Activated naive CD8-positive, alpha-beta T cell treated with anti-CD3 and anti-CD28 coated beads, Interleukin-2, amount 10 ng/mL, durations not matched to agents 7 days and 5 days (primary cell): ENCODE measurements around the gene APAF1. TPM values are rescaled to one million over a fixed set of nuclear protein-coding genes. Genes with fewer than 3 reads are reported as not detected.

Experiments
- ATAC-seq: fragments of 150-1000 bp; cut with Tn5 transposase; one replicate; pipeline ENCODE4 v1.10.0; 2021; ENCODE audit warnings: low read depth, moderate library complexity
- POLR2A ChIA-PET: fragments of 350-600 bp; sonication (Branson Sonifier 250); formaldehyde crosslinking; loops from one replicate; lab custom pipeline; 2021; ENCODE audit warnings: antibody characterized with exemption; lab: Charles Lee
- DNase-seq: peaks from one replicate; pipeline ENCODE4 v3.0.0; 2021
- H3K27ac Mint-ChIP-seq: one replicate; pipeline ENCODE4 v1.8.0; 2022; ENCODE audit warnings: mild to moderate bottlenecking, mixed read lengths
- H3K27me3 Mint-ChIP-seq: one replicate; pipeline ENCODE4 v1.8.0; 2022; ENCODE audit warnings: mild to moderate bottlenecking, moderate library complexity, mixed read lengths
- H3K36me3 Mint-ChIP-seq: one replicate; pipeline ENCODE4 v1.8.0; 2021; ENCODE audit warnings: mild to moderate bottlenecking, mixed read lengths
- H3K4me1 Mint-ChIP-seq: one replicate; pipeline ENCODE4 v1.8.0; 2021; ENCODE audit warnings: mixed read lengths
- H3K4me3 Mint-ChIP-seq: one replicate; pipeline ENCODE4 v1.8.0; 2022; ENCODE audit warnings: mild to moderate bottlenecking, moderate library complexity, mixed read lengths
- H3K9me3 Mint-ChIP-seq: one replicate; pipeline ENCODE4 v1.8.0; 2021; ENCODE audit warnings: mixed read lengths
- total RNA-seq, 2 experiments: library from RNA; stranded (reverse); gene quantifications; one replicate each; pipeline ENCODE4 v1.2.3, GENCODE V29; 2021

Gene APAF1
- total RNA-seq, 2 experiments from 2014 or later, result 32.0 to 32.8 TPM

DNA sequence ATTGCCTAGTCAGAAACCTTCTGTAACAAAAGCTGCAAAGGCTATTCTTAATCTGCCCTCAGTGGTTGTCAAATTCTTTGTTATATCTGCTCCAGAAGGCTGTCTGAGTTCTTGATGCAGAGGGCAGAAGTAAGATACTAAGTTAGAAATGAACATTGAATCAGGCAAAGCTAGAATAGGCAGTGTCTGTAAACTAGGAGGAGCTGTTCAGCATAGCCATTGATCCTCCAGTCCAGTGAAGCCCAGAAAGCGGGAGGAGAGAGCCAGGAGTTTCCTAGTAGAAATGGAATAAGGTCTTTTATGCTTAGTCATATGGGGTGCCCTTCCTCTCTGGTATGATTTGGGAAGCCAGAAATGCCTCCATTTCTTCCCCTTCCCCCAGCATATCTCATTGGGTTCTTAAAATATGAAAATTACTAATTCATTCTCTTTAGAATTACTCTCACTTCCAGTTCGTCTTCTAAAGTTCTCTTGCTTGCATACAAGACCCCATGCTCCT is 76.2 kb downstream of the APAF1 start:
- Mint-ChIP-seq H3K4me3 (no peak overlapping the region), H3K4me1 (peaks cover 4% of the 10 kb centered on the region), H3K9me3 (no peaks in the 10 kb centered on the region), H3K27ac (no peak overlapping the region), H3K27me3 (no peaks in the 10 kb centered on the region), H3K36me3 (peaks cover 23% of the 10 kb centered on the region)
- ATAC-seq (no peak), DNase-seq (no peak)
- POLR2A ChIA-PET, result no interaction called here

GRCh38 chr12:98724384-98725155 is 79.5 kb downstream of the APAF1 start:
- POLR2A ChIA-PET, result no interaction called here
- Mint-ChIP-seq H3K9me3 (no peaks in the 10 kb centered on the region), H3K27ac (no peak overlapping the region), H3K36me3 (peaks cover 15% of the 10 kb centered on the region), H3K27me3 (no peaks in the 10 kb centered on the region), H3K4me3 (no peak overlapping the region), H3K4me1 (peaks cover 4% of the 10 kb centered on the region)
- no peak for DNase-seq
- no peak for ATAC-seq

DNA sequence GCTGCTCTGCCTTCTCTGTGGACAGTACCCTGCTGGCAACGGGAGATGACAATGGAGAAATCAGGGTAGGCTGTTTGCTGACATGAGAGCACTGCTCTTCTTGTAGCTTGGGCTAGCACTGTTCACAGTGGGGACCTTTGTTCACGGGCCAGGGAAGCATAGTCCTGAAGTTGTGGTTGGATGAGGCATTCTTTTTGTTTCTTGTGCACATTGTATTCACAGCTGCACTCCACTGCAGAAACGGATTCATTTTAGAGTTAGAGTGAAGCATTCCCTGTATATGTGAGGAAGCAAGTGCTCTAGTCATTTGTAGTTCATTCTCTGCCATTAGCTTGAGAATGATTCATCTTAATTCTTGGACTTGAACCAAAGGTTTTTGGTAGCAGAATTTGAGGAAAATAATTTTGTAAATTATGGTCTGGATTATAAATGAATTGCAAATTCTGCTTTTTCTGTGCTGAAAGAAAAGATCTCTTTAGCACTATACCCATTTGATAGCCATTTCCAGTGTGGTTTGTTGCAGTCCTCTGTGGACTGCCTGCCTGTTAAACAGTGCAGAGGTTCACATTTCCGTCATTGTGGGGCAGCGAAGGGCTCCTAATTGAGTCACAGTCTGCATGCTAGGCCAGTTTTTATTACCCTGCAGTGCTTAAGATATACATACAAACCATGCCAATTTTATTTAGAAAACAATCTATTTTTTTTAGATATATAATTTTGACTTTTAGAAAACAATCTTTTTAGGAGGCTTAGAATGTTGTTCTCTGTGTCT is 80.6 kb downstream of the APAF1 start:
- Mint-ChIP-seq H3K27ac (no peak overlapping the region), H3K27me3 (no peaks in the 10 kb centered on the region), H3K9me3 (no peaks in the 10 kb centered on the region), H3K4me3 (no peak overlapping the region), H3K4me1 (peaks cover 4% of the 10 kb centered on the region), H3K36me3 (peaks cover 20% of the 10 kb centered on the region)
- ATAC-seq, result peak; percentile 75
- POLR2A ChIA-PET, result no interaction called here
- DNase-seq, result no peak

GRCh38 chr12:98727196-98727595 is 82.1 kb downstream of the APAF1 start:
- peaks cover 24% of the 10 kb centered on the region for H3K36me3 Mint-ChIP-seq
- H3K9me3 Mint-ChIP-seq, result no peaks in the 10 kb centered on the region

GRCh38 chr12:98730412-98730811 is 85.3 kb downstream of the APAF1 start:
- ATAC-seq, result no peak
- POLR2A ChIA-PET, result no interaction called here

More at GRCh38 chr12:98727196-98727595, 82.1 kb downstream of the APAF1 start:
- POLR2A ChIA-PET, result interaction anchor here (0.7 kb wide), 1 partner anchor 130 kb away, joined by 3 read pairs; no protein-coding TSS in a partner anchor
- H3K4me1 Mint-ChIP-seq, result peaks cover 4% of the 10 kb centered on the region
- ATAC-seq (no peak), DNase-seq (no peak)
- no peak overlapping the region for H3K4me3 Mint-ChIP-seq
- H3K27ac Mint-ChIP-seq, result no peak overlapping the region
- H3K27me3 Mint-ChIP-seq, result no peaks in the 10 kb centered on the region

DNA sequence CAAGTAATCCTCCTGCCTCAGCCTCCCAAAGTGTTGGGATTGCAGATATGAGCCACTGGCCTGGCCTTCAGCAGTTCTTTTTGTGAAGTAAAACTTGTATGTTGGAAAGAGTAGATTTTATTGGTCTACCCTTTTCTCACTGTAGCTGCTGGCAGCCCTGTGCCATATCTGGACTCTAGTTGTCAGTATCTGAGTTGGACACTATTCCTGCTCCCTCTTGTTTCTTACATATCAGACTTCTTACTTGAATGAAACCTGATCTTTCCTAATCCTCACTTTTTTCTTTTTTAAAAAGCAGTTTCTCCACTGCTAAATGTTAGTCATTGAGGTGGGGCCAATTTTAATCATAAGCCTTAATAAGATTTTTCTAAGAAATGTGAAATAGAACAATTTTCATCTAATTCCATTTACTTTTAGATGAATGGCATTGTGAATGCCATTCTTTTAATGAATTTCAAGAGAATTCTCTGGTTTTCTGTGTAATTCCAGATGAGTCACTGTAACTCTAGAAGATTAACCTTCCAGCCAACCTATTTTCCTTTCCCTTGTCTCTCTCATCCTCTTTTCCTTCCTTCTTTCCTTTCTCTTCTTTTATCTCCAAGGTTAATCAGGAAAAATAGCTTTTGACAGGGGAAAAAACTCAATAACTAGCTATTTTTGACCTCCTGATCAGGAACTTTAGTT is 88.7 kb downstream of the APAF1 start:
- ATAC-seq (no peak), DNase-seq (no peak)
- H3K4me3 Mint-ChIP-seq, result no peak overlapping the region
- no peak overlapping the region for H3K27ac Mint-ChIP-seq
- POLR2A ChIA-PET, result no interaction called here
- no peaks in the 10 kb centered on the region for H3K9me3 Mint-ChIP-seq
- H3K36me3 Mint-ChIP-seq, result peaks cover 16% of the 10 kb centered on the region
- H3K27me3 Mint-ChIP-seq, result no peaks in the 10 kb centered on the region
- H3K4me1 Mint-ChIP-seq, result no peaks in the 10 kb centered on the region

More at GRCh38 chr12:98730412-98730811, 85.3 kb downstream of the APAF1 start:
- no peak overlapping the region for H3K4me3 Mint-ChIP-seq
- H3K36me3 Mint-ChIP-seq, result peaks cover 14% of the 10 kb centered on the region
- no peak for DNase-seq
- H3K27ac Mint-ChIP-seq, result no peak overlapping the region
- H3K27me3 Mint-ChIP-seq, result no peaks in the 10 kb centered on the region
- no peaks in the 10 kb centered on the region for H3K4me1 Mint-ChIP-seq
- no peaks in the 10 kb centered on the region for H3K9me3 Mint-ChIP-seq

DNA sequence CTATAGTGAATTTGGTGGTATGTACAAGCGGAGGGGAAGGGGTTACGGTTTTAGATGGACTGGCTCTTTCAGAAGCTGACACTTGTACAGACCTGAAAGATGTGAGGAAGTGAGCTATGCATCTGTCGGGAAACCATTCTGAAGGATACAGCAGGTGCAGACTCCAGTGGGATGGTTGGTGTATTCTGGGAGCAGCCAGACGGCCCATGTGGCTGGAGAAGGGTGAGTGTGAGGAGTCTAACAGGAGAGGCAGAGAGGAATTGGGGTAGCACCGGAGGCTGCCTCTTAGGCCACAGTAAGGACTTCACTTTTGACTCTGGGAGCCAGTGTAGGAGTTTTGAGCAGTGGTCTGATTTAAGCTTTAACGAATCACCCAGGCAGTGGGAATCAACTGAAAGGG is 90.7 kb downstream of the APAF1 start:
- H3K4me1 Mint-ChIP-seq, result no peaks in the 10 kb centered on the region

GRCh38 chr12:98736352-98737321 is 91.5 kb downstream of the APAF1 start:
- no peak for ATAC-seq
- H3K4me3 Mint-ChIP-seq, result no peak overlapping the region
- POLR2A ChIA-PET, result interaction anchor here (0.6 kb wide), 1 partner anchor 51 kb away, joined by 3 read pairs; no protein-coding TSS in a partner anchor
- H3K36me3 Mint-ChIP-seq, result peaks cover 4% of the 10 kb centered on the region
- H3K27me3 Mint-ChIP-seq, result no peaks in the 10 kb centered on the region
- no peaks in the 10 kb centered on the region for H3K4me1 Mint-ChIP-seq
- H3K9me3 Mint-ChIP-seq, result no peaks in the 10 kb centered on the region
- no peak overlapping the region for H3K27ac Mint-ChIP-seq
- no peak for DNase-seq

More for the DNA sequence above, 90.7 kb downstream of the APAF1 start:
- POLR2A ChIA-PET, result interaction anchor here (0.6 kb wide), 1 partner anchor 50 kb away, joined by 3 read pairs; no protein-coding TSS in a partner anchor
- ATAC-seq (no peak), DNase-seq (no peak)
- no peak overlapping the region for H3K27ac Mint-ChIP-seq
- H3K9me3 Mint-ChIP-seq, result no peaks in the 10 kb centered on the region
- H3K27me3 Mint-ChIP-seq, result no peaks in the 10 kb centered on the region
- peaks cover 8% of the 10 kb centered on the region for H3K36me3 Mint-ChIP-seq
- H3K4me3 Mint-ChIP-seq, result no peak overlapping the region

DNA sequence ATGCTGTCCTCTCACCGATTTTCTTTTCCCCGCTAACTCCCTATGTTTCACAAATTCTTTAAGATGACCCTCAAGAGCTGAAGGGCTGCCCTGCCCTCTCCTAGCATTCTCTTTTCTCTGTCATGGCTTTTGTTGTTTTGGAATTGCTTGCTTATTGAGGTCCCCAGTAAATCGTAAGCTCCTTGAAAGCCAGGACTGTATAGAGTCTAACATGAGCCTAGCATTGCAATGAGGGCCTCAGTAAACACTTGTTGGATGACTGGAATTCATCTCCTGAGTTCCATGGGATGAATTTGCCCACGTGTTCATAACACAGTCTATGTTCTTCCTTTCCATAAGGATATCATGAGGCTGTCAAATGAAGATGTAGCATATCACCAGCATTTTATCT is 92.2 kb downstream of the APAF1 start:
- no peak overlapping the region for H3K27ac Mint-ChIP-seq
- H3K36me3 Mint-ChIP-seq, result peaks cover 4% of the 10 kb centered on the region
- POLR2A ChIA-PET, result no interaction called here
- H3K4me3 Mint-ChIP-seq, result no peak overlapping the region
- ATAC-seq, result no peak
- H3K27me3 Mint-ChIP-seq, result peaks cover 3% of the 10 kb centered on the region
- no peaks in the 10 kb centered on the region for H3K9me3 Mint-ChIP-seq
- DNase-seq, result no peak
- no peaks in the 10 kb centered on the region for H3K4me1 Mint-ChIP-seq

GRCh38 chr12:98738002-98738401 is 92.9 kb downstream of the APAF1 start:
- Mint-ChIP-seq H3K36me3 (peaks cover 4% of the 10 kb centered on the region), H3K27me3 (peaks cover 4% of the 10 kb centered on the region), H3K4me1 (no peaks in the 10 kb centered on the region), H3K27ac (no peak overlapping the region), H3K4me3 (no peak overlapping the region), H3K9me3 (no peaks in the 10 kb centered on the region)
- POLR2A ChIA-PET, result no interaction called here
- no peak for ATAC-seq
- no peak for DNase-seq

GRCh38 chr12:98738539-98738938 is 93.4 kb downstream of the APAF1 start:
- Mint-ChIP-seq H3K27me3 (peaks cover 9% of the 10 kb centered on the region), H3K36me3 (peaks cover 4% of the 10 kb centered on the region), H3K4me1 (no peaks in the 10 kb centered on the region), H3K27ac (no peak overlapping the region), H3K4me3 (no peak overlapping the region), H3K9me3 (no peaks in the 10 kb centered on the region)
- no peak for ATAC-seq
- POLR2A ChIA-PET, result no interaction called here
- no peak for DNase-seq

GRCh38 chr12:98740751-98741150 is 95.7 kb downstream of the APAF1 start:
- DNase-seq (no peak), ATAC-seq (no peak)
- peaks cover 1% of the 10 kb centered on the region for H3K36me3 Mint-ChIP-seq
- POLR2A ChIA-PET, result no interaction called here
- no peaks in the 10 kb centered on the region for H3K4me1 Mint-ChIP-seq
- no peak overlapping the region for H3K27ac Mint-ChIP-seq
- peaks cover 19% of the 10 kb centered on the region for H3K27me3 Mint-ChIP-seq
- no peak overlapping the region for H3K4me3 Mint-ChIP-seq
- H3K9me3 Mint-ChIP-seq, result no peaks in the 10 kb centered on the region
